ENCODE results near the gene AMPH.

- TF ChIP-seq POLR2AphosphoS5 (IDR thresholded peaks at IDR 0.05; ENCODE audit: low read depth, low read length) (no peak), TAF1 (IDR thresholded peaks at IDR 0.05; ENCODE audit: borderline replicate concordance, low read depth, low read length) (no peak), POLR2A (IDR thresholded peaks at IDR 0.05; ENCODE audit: low read depth, low read length) (no peak)
Measured at GRCh38 chr7:38335128-38335491, 296.1 kb downstream of the AMPH start.

Data from GM12892 (cell line).